ENCODE data around the gene ATAD3A.
"Not testable (repeated sequence)": the region's sequence is repeated elsewhere in the genome, so short reads cannot be mapped to it uniquely, and the experiment has no call there.

Gene ATAD3A

DNA sequence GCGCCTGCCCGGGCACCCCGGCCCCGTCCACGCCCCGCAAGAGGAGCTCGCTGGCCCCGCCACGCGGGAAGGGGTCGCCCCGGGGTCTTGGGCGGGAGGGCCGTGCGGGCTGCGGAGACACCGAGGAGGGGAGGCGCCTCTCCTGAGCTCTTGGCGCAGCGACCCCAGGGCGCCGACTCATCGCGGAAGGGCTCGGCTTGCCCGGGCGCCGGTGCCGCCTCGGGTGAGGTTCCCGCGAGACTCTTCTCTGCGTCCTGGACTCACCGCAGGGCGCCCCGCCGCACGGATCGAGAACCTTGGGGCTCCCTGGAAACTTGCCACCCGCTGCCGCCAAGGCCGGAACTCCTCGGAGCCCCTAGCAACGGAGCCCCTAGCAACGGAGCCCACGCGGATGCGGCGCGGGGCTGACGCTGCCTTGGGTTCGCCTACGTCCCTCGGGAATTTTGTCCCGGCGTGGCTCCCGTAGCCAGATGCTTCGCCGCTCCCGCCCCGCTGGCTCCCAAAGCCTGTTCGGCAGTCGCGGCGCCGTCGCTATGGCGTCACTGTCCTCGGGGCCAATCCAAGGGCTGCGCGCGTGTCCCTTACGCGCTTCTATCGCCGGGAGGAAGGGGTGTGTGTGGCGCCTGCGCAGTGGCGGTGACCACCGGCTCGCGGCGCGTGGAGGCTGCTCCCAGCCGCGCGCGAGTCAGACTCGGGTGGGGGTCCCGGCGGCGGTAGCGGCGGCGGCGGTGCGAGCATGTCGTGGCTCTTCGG is at the start of gene ATAD3A:
TSS of gene ATAD3A (plus strand) at position 630 of the 753 bp plus-strand sequence. CDS start at position 737, 107 bp downstream.
- peak; percentile 97 for DNase-seq (ENCODE audit: low spot score)

DNA sequence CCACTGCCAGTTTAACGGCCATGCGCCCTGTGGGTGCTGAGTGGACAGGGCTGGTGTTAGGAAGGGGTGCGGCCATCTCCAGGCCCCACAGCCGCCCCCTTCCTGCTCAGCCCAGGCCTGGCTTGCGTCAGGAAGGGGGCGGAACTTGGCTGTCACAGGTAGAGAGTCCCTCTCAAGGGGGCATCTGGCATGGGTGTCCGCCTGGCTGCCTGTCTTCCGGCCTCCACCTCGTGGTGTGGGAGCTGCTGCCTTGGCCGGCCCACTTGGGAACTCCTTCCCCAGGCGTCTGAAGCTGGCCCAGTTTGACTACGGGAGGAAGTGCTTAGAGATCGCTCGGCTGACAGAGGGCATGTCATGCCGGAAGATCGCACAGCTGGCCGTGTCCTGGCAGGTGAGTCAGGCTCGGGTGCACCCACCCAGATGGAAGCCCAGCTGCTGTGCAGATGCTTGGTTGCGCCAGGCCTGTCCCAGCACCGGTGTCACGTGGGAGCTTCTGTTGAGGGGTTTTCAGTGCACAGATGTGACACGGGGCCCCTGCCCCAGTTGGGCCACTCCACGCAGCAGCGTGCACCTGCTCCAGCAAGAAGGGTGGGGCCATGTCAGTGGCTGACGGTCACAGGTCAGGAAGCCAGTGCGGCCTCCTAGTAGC is 49.5 kb upstream of the ATAD3A start:
- DNase-seq (ENCODE audit: low spot score) = no peak

DNA sequence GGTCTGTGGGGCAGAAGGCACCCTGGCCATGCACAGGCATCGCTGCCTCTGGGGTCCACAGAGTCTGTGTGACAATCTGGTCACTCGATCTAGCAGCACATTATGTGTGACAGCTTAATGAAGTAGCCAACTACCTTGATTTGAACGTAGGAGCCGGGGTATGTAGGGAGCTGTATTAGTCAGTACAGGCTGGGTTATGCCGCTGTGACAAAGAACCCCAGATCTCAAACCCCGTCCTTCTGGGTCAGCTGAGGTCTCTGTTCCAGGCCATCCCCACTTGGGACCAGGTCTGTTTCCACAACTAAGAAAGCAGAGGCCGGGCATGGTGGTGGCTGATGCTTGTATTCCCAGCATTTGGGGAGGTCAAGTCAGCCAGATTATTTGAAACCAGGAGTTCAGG is 48.6 kb upstream of the ATAD3A start:
- DNase-seq (ENCODE audit: low spot score) = no peak

DNA sequence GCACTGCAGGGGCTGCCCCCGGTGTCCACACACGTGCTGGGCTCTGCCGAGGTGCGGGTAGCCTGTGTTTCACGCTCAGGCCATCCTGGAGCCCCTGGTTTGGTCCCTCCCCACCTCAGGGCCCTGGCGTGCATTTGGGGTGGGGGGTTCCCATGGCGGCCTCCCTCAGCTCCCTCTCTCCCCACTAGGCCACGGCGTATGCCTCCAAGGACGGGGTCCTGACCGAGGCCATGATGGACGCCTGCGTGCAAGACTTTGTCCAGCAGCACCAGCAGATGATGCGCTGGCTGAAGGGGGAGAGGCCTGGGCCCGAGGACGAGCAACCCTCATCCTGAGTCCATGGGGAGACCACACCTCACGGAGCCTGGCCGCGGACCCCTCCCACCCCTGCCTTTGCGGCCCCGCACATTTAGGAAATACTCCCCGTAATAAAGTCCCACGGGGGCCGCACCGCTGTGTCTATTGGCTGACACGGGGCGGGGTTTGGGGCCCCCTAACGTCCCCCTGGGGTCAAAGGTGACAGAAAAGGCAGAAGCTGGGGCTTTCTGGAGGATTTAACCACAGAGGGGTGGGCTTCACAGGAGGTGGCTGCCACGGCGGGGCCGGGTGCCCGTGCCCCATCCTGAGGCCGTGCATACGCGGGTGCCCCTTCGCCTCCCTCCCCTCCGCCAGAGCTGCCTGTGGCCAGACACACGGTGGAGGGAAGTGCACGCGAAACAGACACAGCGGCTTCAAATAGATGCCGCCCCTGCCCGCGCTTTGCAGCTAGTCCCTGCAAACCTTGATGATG is 43.6 kb upstream of the ATAD3A start:
- not testable (repeated sequence) for DNase-seq (ENCODE audit: low spot score)

DNA sequence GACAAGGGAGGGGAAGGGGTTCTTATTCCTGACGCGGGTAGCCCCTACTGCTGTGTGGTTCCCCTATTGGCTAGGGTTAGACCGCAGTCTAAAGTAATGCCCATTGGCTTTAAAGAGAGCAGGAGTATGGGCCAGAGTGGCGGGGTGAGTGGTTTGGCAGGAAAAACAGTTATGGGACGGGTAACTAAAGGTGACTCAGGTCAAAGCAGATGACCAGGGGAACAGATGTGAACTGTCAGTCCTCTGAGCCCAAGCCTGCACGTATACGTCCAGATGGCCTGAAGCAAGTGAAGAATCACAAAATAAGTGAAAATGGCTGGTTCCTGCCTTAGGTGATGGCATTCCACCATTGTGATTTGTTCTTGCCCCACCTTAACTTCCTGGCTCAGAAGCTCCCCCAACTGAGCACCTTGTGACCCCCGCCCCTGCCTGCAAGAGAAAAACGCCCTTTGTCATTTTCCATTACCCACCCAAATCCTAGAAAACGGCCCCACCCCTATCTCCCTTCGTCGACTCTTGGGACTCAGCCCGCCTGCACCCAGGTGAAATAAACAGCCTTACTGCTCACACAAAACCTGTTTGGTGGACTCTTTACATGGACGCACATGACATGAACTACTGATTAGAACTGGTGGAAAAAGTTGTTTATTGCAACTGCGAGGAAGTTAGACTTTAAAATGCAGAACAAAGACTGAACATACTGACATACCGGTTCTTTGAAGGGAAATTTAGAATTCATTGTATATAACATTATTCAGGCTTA is 41.2 kb upstream of the ATAD3A start:
- DNase-seq (ENCODE audit: low spot score) = no peak

DNA sequence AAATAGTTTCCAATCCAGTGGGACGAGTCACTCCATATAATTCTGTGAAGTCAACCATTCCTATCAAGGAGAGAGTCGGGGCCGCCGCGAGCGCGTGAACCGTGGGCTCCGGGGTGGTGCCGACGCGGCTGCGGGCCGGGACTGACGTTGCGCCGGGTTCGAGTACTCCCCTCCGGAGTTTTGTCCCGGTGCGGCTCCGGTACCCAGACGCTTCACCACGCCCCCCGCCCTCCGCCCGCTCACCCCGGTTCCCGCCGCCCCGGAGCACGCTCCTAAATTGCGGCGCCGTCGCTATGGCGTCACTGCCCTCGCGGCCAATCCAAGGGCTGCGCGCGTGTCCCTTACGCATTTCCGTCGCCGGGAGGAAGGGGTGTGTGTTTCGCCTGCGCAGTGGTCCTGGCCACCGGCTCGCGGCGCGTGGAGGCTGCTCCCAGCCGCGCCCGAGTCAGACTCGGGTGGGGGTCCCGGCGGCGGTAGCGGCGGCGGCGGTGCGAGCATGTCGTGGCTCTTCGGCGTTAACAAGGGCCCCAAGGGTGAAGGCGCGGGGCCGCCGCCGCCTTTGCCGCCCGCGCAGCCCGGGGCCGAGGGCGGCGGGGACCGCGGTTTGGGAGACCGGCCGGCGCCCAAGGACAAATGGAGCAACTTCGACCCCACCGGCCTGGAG is 40.4 kb upstream of the ATAD3A start, which contains the start of gene ATAD3B:
TSS of gene ATAD3B (plus strand) at position 377 of the 664 bp plus-strand sequence. CDS start at position 497, 120 bp downstream.
- peak; percentile 94 for DNase-seq (ENCODE audit: low spot score)

DNA sequence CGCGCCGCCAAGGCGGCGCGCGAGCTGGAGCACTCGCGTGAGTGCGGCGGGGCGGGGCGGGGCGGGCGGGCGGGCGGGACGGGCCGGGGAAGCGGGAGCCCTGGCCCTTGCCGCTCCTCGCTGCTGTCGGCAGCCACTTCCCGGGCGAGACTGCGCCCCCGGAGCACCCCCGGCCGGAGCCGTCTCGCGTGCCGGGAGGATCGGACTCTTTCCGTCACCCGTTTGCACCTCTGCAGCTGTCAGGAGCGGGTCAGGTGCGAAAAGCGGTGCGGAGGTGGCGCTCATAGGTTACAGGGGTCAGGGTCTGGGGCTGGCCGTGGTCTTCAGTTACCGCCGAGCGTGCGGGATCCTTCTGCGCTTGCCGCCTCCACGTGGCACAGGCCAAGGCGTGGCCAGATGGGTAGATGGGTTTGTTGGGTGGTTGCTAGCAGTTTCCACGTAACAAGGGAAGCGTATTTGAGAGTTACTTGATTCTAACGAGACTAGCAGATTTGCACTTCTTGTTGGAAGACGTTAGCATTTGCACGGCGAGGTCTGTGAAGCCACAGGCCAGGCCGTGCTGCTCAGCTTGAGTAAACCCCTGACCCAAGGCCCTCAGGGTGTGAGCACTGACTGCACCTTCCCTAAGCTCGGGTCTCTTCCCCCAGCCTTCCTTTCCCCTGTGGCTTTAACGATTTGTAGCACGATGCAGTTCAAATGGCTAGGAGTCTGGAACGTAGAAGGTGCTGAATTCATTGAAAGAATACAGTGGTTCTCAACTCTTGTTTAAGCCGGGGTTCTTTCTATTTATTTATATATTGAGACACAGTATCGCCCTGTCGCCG is 39.7 kb upstream of the ATAD3A start:
- DNase-seq (ENCODE audit: low spot score) = not testable (repeated sequence)

DNA sequence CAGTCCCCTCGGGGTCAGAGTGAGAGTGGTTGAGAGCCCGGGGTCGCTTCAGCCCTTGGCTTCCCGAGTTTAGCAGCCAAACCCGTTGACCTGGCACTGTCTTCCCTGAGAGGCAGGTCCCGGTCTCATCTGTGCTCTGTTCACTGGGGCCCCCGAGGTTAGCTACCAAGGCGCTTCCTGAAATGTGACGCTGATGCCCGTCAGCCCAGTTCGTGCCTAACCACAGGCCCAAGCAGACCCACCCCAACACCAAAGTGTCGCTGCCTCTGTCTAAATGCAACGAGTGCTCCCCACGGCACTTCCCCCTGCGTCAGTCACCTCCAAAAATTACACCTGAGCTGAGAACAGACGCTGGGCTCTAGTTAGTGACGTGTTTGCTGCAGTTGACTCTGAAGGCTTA is 36.0 kb upstream of the ATAD3A start:
- DNase-seq (ENCODE audit: low spot score) = not testable (repeated sequence)

DNA sequence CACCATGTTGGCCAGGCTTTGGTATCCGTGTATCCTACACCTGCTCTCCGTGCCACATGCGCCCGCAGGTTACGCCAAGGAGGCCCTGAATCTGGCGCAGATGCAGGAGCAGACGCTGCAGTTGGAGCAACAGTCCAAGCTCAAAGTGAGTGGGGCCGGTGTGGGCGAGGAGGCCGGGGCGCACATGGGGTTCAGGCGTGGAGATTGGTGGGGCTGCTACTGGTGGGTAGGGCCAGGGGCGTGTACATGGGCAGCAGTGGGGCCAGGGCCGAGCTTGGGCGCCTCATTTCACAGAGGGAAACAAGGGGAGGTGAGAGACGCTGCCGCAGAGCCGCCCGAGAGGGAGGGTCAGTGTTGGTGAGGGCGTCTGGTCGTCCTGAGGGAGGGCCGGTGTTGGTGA is 34.8 kb upstream of the ATAD3A start:
- DNase-seq (ENCODE audit: low spot score) = no peak

DNA sequence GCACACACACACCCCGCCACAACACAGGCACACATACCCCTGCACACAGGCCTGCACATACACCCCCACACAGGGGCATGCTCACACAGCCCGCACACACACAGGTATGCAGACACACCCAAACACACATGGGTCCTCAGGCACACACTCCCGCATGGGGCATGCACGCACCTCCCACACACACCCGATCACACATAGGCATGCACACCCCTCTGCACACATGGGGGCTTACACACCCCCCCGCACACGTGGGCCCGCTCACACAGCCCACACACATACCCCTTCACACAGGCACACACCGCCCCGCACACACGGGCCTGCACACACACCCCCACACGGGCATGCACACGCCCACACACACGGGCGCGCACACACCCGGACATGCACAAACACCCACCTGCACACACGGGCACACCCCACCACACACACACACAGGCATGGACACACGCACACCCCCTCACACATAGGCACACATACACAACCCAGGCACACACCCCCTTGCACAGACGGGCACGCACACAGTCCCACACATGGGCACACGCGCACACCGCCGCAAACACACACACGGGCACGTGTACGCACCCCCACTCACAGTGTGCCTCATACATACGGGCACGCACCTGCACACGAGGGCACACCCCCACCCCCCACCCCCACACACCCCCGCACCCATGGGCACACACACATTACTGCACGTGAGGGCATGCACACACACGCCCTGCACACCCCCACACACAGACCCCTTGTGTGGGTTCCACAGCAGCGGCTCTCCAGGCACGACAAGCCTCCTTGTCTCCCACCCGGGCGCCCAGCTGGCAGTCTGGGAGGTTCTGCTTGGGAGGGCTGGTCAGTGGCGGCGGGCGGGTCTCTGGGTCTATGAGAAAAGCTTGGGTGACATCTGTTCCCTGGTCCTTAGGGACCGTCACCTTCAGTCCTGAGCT is 32.1 kb upstream of the ATAD3A start:
- DNase-seq (ENCODE audit: low spot score) = no peak

DNA sequence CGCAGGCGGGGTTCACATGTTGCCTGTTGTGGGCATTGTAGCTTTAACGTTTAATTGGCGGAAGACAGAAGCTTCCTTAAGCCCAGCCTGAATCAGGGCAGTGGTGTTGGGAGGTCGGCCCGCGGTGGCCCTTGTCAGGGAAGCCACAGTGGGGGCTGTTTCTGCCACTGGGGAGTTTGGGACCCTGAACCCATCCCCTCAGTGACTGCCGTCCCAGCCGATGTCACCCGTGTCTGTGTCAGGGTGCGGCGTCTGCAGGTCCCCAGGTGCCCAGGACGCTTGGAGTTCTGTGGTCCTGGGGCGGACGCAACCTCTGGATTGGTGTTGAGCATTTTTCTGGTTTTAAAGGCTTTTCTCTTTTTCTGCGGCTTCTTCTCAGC is 31.5 kb upstream of the ATAD3A start:
- DNase-seq (ENCODE audit: low spot score) = not testable (repeated sequence)

DNA sequence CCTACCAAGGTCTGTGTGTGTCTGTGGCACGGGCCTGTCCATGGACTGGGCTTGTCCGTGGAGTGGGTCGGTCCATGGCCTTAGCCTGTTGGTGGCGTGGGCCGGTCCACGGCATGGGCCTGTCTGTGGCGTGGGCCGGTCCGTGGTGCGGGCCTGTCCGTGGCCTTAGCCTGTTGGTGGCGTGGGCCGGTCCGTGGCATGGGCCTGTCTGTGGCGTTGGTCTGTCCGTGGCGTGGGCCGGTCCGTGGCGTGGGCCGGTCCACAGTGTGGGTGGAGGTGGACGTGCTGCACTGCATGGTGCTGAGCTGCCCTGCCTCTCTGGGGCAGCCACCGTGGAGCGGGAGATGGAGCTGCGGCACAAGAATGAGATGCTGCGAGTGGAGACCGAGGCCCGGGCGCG is 30.2 kb upstream of the ATAD3A start:
- DNase-seq (ENCODE audit: low spot score) = not testable (repeated sequence)

DNA sequence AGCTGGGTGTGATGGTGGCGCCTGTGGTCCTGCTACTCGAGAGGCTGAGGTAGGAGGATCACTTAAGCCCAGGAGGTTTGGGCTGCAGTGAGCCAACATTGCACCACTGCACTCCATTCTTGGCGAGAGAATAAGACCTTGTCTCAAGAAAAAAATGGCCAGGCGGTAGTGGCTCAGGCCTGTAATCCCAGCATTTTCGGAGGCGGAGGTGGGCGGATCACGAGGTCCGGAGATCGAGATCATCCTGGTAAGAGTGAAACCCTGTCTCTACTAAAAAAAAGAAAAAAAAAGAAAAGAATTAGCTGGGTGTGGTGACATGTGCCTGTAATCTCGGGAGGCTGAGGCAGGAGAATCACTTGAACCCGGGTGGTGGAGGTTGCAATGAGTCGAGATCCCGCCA is 29.1 kb upstream of the ATAD3A start:
- no peak for DNase-seq (ENCODE audit: low spot score)

DNA sequence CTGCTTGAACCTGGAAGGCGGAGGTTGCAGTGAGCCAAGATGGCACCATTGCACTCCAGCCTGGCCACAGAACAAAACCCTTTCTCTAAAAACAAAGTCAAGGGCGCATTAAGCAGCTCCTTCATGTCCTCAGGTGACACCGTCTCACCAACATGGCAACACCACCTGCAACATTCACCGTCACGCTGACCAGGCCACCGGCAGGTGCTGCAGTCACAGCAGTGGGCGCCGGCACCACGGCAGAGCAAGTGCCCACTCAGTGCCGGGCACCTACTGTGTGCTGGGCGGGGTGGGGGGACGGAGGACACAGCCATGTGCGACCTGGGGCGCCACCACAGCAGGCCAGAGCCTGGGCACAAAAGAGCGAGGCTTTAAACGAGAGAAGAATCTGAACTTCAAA is 28.2 kb upstream of the ATAD3A start:
- no peak for DNase-seq (ENCODE audit: low spot score)

DNA sequence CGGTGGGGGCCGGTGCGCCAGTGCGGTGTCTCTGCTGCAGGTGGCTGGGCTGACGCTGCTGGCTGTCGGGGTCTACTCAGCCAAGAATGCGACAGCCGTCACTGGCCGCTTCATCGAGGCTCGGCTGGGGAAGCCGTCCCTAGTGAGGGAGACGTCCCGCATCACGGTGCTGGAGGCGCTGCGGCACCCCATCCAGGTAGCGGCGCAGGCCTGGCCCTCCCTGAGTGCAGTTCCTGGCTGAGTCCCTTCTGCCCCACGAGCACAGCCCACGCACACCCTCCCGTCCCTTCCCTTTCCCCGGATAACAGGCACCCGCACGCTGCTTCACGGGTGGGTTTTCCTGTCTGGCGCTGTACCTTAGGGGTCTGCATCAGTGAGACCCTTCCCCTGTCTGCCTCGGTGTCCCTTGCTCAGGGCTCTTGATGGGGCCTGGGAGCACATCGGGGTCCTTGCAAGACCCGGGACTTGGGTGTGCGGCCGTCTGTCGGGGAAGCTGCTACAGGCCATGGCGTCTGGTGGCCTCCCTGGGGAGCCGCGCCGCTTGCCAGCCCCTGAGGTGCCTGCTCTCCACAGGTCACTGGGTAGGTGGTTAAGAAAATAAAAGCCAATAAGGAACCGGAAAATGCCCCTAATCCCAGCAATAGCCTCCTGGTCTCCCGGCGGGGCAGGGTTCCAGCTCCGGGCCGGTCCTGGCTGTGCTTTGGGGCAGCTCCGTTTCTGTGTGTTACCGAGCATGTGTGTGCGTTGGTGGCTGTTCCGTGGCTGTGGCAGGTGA is 26.8 kb upstream of the ATAD3A start:
- not testable (repeated sequence) for DNase-seq (ENCODE audit: low spot score)

DNA sequence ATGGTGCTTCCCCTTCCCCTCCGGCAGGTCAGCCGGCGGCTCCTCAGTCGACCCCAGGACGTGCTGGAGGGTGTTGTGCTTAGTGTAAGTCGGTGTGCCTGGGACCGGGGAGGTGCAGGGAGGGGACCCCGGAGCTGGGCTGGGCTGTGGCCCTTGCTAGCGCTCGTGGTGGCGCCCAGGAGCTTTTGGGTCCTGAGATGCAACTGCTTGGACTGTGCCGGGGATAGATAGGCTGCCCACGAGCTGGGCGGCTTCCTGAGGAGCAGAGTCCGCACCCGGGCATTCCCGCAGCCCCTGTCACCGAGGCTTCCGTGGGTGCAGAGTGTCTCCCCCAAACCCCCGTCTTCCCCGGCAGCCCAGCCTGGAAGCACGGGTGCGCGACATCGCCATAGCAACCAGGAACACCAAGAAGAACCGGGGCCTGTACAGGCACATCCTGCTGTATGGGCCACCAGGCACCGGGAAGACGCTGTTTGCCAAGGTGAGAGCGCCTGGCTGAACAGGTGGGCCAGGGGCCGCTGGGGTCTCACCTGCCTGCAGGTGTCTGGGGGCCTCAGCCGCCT is 26.1 kb upstream of the ATAD3A start:
- DNase-seq (ENCODE audit: low spot score) = not testable (repeated sequence)

DNA sequence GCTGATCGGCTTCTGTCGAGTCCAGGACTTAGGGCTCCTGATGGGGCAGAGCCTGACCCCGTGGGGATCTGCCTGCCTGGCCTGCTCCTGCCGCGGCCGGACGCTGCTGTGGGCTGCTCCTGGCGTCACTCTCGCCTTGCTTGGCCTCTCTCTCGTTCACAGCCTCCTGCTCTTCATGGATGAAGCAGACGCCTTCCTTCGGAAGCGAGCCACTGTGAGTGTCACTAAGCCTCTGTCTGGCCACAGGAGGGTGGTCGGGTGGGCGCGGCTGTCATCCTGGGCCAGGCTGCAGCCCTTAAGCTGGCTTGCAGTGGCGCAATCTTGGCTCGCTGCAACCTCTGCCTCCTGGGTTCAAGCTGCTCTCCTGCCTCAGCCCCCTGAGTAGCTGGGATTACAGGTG is 24.3 kb upstream of the ATAD3A start:
- no peak for DNase-seq (ENCODE audit: low spot score)

DNA sequence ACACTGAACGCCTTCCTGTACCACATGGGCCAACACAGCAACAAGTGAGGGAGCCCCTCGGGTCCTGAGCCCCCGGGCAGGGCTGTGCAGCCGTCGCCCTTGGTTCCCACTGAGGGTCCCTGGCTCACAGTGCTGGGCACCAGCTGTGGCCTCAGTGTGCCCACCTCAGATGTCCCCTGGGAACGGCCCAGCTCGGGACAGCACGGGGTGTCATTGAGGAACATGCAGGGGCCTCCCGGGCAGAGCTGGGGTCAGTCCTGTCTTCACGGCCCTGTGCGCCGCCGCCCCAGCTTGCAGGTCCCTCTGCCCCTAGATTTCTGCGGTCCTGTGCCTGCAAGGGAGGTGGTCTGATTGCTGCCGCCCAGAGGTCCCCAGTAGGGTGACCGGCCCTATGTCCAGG is 22.7 kb upstream of the ATAD3A start:
- DNase-seq (ENCODE audit: low spot score) = no peak

Data from cerebellar cortex (tissue), 1 donor.